Body of pancreas (tissue), 4 donors: Measurements from ENCODE around the gene KIF25.

Experiments
- POLR2A ChIP-seq, 3 donors: fragments of 450-650 bp; IDR thresholded peaks; one replicate each; pipeline ENCODE4 v1.6.1; 2016; ENCODE audit warnings: antibody characterized with exemption in 3 of 3, mild to moderate bottlenecking in 2 of 3
- TF ChIP-seq, protein P1 (sequence below), 7 experiments: fragments of 450-650 bp in 4 of 7; fragments of 200-600 bp in 3 of 7; sonication (generic) in 3 of 7; IDR thresholded peaks; one replicate each; pipeline ENCODE4 v1.5.1; 2016 to 2019; ENCODE audit warnings: antibody characterized with exemption in 7 of 7

DNA sequence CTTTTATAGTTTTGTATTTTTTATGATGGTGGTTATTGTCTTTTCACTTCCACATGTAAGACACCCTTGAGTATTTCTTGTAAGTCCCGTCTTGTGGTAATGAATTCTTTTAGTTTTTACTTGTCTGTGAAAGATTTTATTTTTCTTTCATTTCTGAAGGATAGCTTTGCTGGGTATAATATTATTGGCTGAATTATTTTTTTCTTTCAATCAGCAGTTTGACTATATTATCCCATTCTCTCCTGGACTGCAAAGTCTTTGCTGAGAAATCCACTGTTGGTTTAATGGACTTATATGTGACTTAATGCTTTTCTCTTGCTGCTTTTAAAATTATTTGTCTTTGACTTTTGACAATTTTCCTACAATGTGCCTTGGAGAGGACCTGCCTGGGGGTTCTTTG, 13.8 kb downstream of the KIF25 start:
- no peak for TF ChIP-seq POLR2A (IDR thresholded peaks at IDR 0.05)
- TF ChIP-seq, protein P1, sequence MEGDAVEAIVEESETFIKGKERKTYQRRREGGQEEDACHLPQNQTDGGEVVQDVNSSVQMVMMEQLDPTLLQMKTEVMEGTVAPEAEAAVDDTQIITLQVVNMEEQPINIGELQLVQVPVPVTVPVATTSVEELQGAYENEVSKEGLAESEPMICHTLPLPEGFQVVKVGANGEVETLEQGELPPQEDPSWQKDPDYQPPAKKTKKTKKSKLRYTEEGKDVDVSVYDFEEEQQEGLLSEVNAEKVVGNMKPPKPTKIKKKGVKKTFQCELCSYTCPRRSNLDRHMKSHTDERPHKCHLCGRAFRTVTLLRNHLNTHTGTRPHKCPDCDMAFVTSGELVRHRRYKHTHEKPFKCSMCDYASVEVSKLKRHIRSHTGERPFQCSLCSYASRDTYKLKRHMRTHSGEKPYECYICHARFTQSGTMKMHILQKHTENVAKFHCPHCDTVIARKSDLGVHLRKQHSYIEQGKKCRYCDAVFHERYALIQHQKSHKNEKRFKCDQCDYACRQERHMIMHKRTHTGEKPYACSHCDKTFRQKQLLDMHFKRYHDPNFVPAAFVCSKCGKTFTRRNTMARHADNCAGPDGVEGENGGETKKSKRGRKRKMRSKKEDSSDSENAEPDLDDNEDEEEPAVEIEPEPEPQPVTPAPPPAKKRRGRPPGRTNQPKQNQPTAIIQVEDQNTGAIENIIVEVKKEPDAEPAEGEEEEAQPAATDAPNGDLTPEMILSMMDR (IDR thresholded peaks at IDR 0.05), result no peak
